ENCODE data around the gene KDM4E.
"Not testable (repeated sequence)": the region's sequence is repeated elsewhere in the genome, so short reads cannot be mapped to it uniquely, and the experiment has no call there.

Gene KDM4E

DNA sequence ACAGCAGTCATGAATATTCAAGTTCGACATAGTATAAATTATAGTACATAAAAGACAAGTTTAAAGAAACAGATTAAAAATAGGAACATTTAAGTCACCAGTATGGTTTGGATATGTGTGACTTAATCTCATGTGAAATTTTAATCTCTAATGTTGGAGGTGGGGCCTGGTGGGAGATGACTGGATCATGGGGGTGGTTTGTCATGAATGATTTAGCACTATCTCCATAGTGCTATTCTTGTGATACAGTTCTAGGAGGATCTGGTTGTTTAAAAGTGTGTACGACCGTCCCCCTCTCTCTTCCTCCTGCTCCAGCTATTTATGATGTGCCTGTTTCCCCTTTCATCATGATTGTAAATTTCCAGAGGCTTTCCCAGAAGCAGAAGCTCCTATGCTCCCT is 3.3 kb downstream of the KDM4E start:
- no peak for DNase-seq (ENCODE audit: low read depth in 1 of 2, low spot score in 1 of 2)
- in situ Hi-C loops (cut with HindIII; ENCODE audit: low pct_unique_long_range_greater_than_20kb, low sequenced_read_pairs), result no loop called here
- TF ChIP-seq JUND (IDR thresholded peaks at IDR 0.05; ENCODE audit: low read depth), result no peak

DNA sequence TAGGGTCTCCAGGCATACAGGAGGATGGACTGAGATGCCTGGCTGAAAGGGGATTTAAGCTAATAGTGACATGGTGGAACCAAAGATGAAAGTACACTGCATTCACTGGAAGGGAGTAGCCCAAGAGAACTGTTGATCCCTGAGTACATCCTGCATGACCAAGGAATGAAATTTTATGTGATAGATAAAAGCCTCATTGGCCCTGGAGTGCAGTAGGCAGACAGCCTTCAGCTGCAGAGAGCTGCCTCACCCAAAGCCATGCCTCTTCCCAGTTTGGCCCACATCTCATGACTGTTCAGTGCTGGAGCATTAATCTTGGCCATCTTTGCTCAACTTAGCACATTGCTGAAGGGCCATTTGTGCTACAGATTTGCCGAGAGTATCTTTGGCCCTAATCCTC is 8.0 kb downstream of the KDM4E start:
- in situ Hi-C loops (cut with HindIII; ENCODE audit: low pct_unique_long_range_greater_than_20kb, low sequenced_read_pairs), result no loop called here
- DNase-seq (ENCODE audit: low read depth in 1 of 2, low spot score in 1 of 2), result no peak
- TF ChIP-seq JUND (IDR thresholded peaks at IDR 0.05; ENCODE audit: low read depth), result no peak

DNA sequence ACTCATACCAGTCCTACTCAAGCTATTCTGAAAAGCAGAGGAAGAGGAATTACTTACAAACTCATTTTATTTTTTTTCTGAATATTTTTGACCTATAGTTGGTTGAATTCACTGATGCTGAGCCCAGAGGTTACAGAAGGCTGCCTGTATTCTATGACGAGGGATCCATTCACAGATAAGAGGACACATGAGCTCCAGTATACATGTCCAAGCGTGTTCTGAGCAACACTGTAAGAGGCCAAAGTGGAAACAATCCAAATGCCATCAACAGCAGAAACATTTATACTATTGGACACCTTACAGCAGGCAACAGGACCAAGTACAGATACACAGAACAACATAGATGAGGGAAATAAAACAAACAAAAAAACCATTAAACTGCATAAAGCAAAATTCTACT is 10.3 kb downstream of the KDM4E start:
- in situ Hi-C loops (cut with HindIII; ENCODE audit: low pct_unique_long_range_greater_than_20kb, low sequenced_read_pairs), result no loop called here
- no peak for DNase-seq (ENCODE audit: low read depth in 1 of 2, low spot score in 1 of 2)
- TF ChIP-seq JUND (IDR thresholded peaks at IDR 0.05; ENCODE audit: low read depth), result no peak

DNA sequence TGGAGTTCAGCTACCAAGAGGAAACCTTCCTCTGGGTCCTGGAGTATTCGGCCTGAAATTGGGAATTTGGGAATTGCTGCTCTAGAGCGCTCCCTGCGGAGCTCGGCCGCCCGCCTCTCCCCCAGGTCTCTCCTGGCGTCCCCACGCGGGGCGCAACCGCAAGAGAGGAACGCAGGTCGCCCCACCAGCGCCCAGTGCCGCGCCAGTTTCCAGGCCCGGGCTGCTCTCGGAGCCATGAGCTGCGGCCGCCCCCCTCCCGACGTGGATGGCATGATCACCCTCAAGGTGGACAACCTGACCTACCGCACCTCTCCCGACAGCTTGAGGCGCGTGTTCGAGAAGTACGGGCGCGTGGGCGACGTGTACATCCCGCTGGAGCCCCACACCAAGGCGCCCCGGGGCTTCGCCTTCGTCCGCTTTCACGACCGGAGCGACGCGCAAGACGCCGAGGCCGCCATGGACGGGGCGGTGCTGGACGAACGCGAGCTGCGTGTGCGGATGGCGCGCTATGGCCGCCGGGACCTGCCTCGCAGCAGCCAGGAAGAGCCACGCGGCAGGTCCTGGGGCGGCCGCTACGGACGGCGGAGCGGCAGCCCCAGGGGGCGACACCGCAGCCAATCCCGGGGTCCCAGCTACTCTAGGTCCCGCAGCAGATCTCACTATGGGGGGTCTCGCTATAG is 12.4 kb downstream of the KDM4E start:
- in situ Hi-C loops (cut with HindIII; ENCODE audit: low pct_unique_long_range_greater_than_20kb, low sequenced_read_pairs); DNase-seq (ENCODE audit: low read depth in 1 of 2, low spot score in 1 of 2): not testable (repeated sequence)

DNA sequence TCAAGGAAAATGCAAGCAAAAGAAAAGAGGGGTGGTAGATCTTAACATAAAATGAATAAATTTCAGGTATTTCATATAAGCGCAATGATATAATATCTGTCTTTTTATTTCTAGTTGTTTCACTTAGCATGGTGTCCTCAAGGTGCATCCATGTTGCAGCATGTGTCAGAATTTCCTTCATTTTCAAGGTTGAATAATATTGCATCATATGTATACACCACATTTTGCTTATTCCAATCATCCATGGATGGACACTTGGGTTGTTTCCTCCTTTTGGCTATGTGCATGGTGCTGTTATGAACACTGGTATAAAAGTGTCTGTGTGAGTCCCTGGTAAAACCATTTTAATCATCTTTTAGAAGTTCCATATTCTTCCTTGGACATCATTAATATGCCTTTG is 17.2 kb downstream of the KDM4E start:
- TF ChIP-seq JUND (IDR thresholded peaks at IDR 0.05; ENCODE audit: low read depth), result no peak
- in situ Hi-C loops (cut with HindIII; ENCODE audit: low pct_unique_long_range_greater_than_20kb, low sequenced_read_pairs), result no loop called here
- no peak for DNase-seq (ENCODE audit: low read depth in 1 of 2, low spot score in 1 of 2)

DNA sequence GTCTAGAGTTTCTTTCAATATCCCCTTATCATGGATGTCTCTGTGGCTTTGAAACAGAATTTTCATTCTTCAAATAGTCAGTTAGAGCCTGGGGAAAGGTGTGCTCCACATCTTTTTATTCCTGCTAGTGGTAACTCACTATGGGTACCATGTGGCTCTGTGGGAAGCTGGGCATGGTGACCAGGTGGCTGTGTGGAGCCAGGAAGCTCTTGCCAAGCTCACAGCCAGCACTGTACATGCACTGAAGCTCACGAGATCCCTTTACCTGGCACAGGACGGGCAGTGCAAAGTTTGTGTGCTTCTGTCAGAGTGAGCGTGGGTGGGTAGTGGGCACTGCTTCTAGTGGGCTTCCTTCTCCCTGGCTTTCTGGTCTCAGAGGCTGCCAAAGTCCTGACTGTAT is 17.8 kb downstream of the KDM4E start:
- TF ChIP-seq JUND (IDR thresholded peaks at IDR 0.05; ENCODE audit: low read depth), result no peak
- DNase-seq (ENCODE audit: low read depth in 1 of 2, low spot score in 1 of 2), result no peak
- in situ Hi-C loops (cut with HindIII; ENCODE audit: low pct_unique_long_range_greater_than_20kb, low sequenced_read_pairs), result no loop called here

DNA sequence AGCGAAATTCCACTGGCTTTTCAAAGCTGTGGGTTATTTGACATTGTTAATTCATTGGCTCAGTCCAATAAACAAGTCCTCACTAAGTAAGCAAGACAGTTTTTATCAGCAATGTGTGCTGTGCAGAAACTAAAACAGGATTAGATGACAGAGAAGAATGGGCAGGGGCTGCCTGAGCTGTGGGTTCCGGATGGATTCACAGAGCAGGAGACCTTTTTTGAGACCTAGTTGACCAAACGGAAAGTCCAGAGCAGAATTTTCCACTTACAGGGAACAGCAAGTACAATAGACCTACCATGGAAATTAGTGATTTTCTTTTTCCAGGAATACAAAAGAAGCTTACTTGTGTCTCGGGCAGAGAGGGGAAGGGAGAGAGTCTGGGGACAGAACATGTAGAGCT is 19.0 kb downstream of the KDM4E start:
- in situ Hi-C loops (cut with HindIII; ENCODE audit: low pct_unique_long_range_greater_than_20kb, low sequenced_read_pairs), result no loop called here
- no peak for DNase-seq (ENCODE audit: low read depth in 1 of 2, low spot score in 1 of 2)
- no peak for TF ChIP-seq JUND (IDR thresholded peaks at IDR 0.05; ENCODE audit: low read depth)

DNA sequence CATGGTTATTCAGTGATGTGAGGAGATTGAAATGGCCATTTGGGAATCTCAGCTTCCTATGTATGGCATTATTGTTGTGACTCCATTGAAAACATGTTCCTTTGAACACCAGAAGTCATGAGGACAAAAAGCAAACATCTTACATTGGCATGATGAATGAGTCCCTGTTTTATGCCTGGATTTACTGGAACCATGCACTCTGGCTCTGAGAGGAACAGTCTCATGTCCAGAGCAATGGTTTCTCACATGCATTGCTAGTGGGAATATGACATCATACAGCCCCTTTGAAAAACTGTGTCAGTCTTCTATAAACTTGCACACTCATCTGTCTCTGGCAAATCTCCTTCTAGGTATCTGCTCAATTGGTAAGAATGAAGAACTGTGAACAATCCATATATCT is 20.8 kb downstream of the KDM4E start:
- in situ Hi-C loops (cut with HindIII; ENCODE audit: low pct_unique_long_range_greater_than_20kb, low sequenced_read_pairs), result no loop called here
- DNase-seq (ENCODE audit: low read depth in 1 of 2, low spot score in 1 of 2), result no peak
- TF ChIP-seq JUND (IDR thresholded peaks at IDR 0.05; ENCODE audit: low read depth), result no peak

DNA sequence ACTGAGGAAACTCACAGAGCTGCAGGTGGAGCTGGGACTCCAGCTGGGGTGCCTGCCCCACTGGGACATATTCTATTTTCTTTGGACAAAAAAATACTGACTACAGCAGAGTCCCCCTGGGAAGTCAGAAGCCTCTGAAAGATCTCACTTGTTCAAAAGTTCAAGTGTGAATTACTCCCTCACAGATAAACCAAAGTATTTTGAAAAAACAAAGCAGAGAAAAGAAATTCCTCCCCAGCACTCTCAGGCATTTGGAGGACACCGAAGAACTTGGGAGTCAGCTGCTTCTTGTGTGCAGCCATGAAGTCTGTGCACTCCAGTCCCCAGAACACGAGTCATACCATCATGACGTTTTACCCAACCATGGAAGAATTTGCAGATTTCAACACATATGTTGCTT is 24.1 kb downstream of the KDM4E start, which contains the start of gene KDM4F:
KDM4F (plus strand) TSS at position 301 of the 400 bp plus-strand sequence.
- in situ Hi-C loops (cut with HindIII; ENCODE audit: low pct_unique_long_range_greater_than_20kb, low sequenced_read_pairs); DNase-seq (ENCODE audit: low read depth in 1 of 2, low spot score in 1 of 2): not testable (repeated sequence)

DNA sequence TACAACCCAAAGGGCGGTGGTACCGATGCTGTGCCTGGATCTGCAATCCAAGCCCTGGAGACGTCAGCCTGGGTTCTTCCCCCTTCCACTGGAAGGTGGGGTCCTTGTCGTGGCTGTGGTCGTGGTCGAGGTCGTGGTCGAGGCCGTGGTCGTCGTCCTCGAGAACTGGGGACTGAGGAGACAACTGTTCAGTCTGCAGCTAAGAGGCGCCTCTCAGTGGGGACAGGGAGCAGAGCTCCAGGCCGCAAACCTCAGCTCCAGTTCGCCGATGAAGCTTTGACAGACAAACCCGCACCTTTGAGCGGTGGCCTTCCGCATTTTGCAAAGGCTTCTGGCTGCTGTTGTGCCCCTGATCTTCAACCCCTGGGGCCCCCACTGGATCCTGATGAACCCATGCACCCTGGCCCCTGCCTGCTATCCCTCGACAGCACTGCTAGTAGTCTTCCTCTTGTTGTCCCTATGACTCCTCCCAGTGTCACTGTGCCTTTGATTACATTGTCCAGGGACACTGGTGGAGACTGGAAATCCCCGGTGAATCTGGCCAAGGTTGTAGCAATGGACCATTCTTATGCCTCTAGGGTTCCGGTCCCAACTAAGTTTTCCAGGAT is 25.6 kb downstream of the KDM4E start:
- DNase-seq (ENCODE audit: low read depth in 1 of 2, low spot score in 1 of 2), result no peak
- TF ChIP-seq JUND (IDR thresholded peaks at IDR 0.05; ENCODE audit: low read depth), result no peak
- in situ Hi-C loops (cut with HindIII; ENCODE audit: low pct_unique_long_range_greater_than_20kb, low sequenced_read_pairs), result no loop called here

DNA sequence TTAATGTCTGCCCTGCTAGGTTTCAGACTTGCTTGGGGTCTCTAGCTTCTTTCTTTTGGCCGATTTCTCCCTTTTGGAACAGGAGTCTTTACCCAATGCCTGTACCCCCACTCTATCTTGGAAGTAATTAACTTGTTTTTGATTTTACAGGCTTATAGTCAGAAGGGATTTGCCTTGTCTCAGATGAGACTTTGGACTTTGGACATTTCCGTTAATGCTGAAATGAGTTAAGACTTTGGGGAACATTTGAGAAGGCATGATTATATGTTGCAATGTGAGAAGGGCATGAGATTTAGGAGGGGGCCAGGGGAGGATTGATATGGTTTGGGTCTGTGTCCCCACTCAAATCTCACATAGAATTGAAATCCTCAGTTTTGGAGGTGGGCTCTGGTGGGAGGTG is 29.3 kb downstream of the KDM4E start:
- DNase-seq (ENCODE audit: low read depth in 1 of 2, low spot score in 1 of 2), result no peak
- in situ Hi-C loops (cut with HindIII; ENCODE audit: low pct_unique_long_range_greater_than_20kb, low sequenced_read_pairs), result no loop called here
- TF ChIP-seq JUND (IDR thresholded peaks at IDR 0.05; ENCODE audit: low read depth), result no peak

DNA sequence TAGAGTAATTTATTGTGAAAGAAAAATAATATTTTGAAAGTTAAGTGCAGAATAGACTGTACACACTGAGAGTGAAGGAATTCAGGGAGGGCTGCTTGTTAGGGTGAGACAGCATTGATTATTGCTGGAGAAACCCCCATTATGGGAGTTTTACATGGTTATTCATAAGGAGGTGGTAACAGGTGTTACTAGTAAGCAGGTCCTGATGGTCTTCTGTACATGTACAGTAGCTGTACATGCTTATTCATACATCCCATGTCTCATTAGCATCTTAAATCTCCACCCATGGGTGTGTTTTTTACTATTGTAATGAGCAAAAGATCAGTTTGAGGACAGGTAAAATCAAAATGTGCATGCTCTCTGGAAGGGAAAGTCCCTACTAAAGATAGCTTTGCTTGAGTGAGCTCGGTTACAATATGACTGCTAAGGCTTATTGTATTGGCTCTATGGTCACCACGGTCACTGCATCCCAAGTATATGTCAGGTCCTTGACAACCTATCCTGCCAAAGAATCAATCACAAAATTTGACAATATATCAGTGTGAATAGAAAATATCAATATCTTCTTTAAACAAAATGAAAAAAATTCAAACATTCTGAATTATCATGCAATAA is 30.3 kb downstream of the KDM4E start:
- TF ChIP-seq JUND (IDR thresholded peaks at IDR 0.05; ENCODE audit: low read depth), result no peak
- no peak for DNase-seq (ENCODE audit: low read depth in 1 of 2, low spot score in 1 of 2)

DNA sequence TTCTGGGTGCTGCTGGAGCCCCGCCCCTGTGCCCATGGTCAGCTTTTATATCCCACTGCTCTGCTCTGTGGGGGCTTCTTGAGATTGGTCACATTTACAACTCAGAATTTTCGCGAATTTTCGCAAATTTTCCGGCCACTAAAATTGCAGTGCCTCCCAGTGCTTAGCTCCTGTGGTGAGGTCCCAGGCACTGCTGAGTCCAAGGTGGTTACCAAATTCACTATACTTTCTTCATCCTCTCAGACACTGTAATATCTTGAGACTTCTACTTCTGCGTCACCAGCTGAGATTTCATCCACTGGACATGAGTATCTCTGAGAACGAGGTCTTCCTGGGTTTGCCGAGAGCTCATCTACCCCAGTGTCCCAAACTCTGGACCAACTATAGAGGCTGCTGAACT is 32.9 kb downstream of the KDM4E start:
- DNase-seq (ENCODE audit: low read depth in 1 of 2, low spot score in 1 of 2), result no peak
- in situ Hi-C loops (cut with HindIII; ENCODE audit: low pct_unique_long_range_greater_than_20kb, low sequenced_read_pairs), result no loop called here

More for the DNA sequence above, 30.3 kb downstream of the KDM4E start:
- in situ Hi-C loops (cut with HindIII; ENCODE audit: low pct_unique_long_range_greater_than_20kb, low sequenced_read_pairs), result no loop called here

More for the DNA sequence above, 32.9 kb downstream of the KDM4E start:
- no peak for TF ChIP-seq JUND (IDR thresholded peaks at IDR 0.05; ENCODE audit: low read depth)
